AG04449 (cell line): ENCODE measurements around the gene NLGN1.

Experiments
- CTCF ChIA-PET: fragments of 350-600 bp; formaldehyde crosslinking; extraction: SDS; loops from one replicate; lab custom pipeline; 2021; ENCODE audit warnings: antibody characterized with exemption; lab: Yijun Ruan, JAX
- POLR2A ChIA-PET: fragments of 400-600, 350-600 bp; formaldehyde crosslinking; extraction: SDS; loops from one replicate; lab custom pipeline; 2020; ENCODE audit warnings: antibody characterized with exemption, inconsistent platforms; lab: Yijun Ruan, JAX
- DNase-seq: peaks from one replicate; pipeline ENCODE4 v3.0.0-alpha.2; 2010; ENCODE audit warnings: low read depth, low spot score
- H3K4me3 ChIP-seq: 2 replicates; pipeline ENCODE4 v1.5.1; 2011; ENCODE audit warnings: low read depth, mild to moderate bottlenecking, control low read depth, low read length
- CTCF ChIP-seq: IDR thresholded peaks from one replicate; pipeline ENCODE4 v1.5.1; 2011; ENCODE audit warnings: mild to moderate bottlenecking, moderate library complexity, low read length, control low read depth, inconsistent platforms; ENCODE audit not compliant: insufficient read depth; ENCODE audit errors: missing control alignments

NLGN1 gene

GRCh38 chr3:173796405-173796804, 398.9 kb downstream of the NLGN1 start:
- H3K4me3 ChIP-seq: no peak overlapping the region
- no peak for DNase-seq
- ChIA-PET CTCF (no interaction called here), POLR2A (no interaction called here)
- TF ChIP-seq CTCF: no peak

- no peak for TF ChIP-seq CTCF
- ChIA-PET POLR2A (no interaction called here), CTCF (no interaction called here)
- no peak overlapping the region for H3K4me3 ChIP-seq
- no peak for DNase-seq
These were observed 399.3 kb downstream of the NLGN1 start for GRCh38 chr3:173796890-173797289.

GRCh38 chr3:173799060-173799816, 401.7 kb downstream of the NLGN1 start:
- no peak overlapping the region for H3K4me3 ChIP-seq
- ChIA-PET POLR2A (interaction anchor here (0.7 kb wide), 1 partner anchor 53 kb away, joined by 3 read pairs; no protein-coding TSS in a partner anchor), CTCF (no interaction called here)
- no peak for TF ChIP-seq CTCF
- no peak for DNase-seq

- no peak overlapping the region for H3K4me3 ChIP-seq
- TF ChIP-seq CTCF: no peak
- ChIA-PET POLR2A (no interaction called here), CTCF (no interaction called here)
- DNase-seq: no peak
These were observed 402.6 kb downstream of the NLGN1 start for GRCh38 chr3:173800154-173800553.

- ChIA-PET POLR2A (no interaction called here), CTCF (no interaction called here)
- no peak for TF ChIP-seq CTCF
- H3K4me3 ChIP-seq: no peak overlapping the region
- no peak for DNase-seq
These were observed 417.3 kb downstream of the NLGN1 start for GRCh38 chr3:173814809-173815208.

- CTCF ChIA-PET: interaction anchor here (1.4 kb wide), 1 partner anchor 10 kb away, joined by 4 read pairs; no protein-coding TSS in a partner anchor
These were observed 421.8 kb downstream of the NLGN1 start for GRCh38 chr3:173819368-173819767.

More at GRCh38 chr3:173819368-173819767, 421.8 kb downstream of the NLGN1 start:
- TF ChIP-seq CTCF: no peak
- POLR2A ChIA-PET: no interaction called here
- no peak overlapping the region for H3K4me3 ChIP-seq
- no peak for DNase-seq
